ENCODE measurements around the gene ABHD12. TPM values are rescaled to one million over a fixed set of nuclear protein-coding genes. Genes with fewer than 3 reads are reported as not detected.

Gene ABHD12
- total RNA-seq, 1 experiment from 2014 or later = 40.6 TPM

- POLR2A ChIA-PET (ENCODE audit: low non-redundant PET) = no interaction called here
- intact Hi-C loops (cut with micrococcal nuclease; ENCODE audit: unreplicated experiment) = no loop called here
- CTCF ChIA-PET = no interaction called here
- Histone ChIP-seq H3K27me3 (replicated peaks; ENCODE audit: insufficient read depth, low read depth, low read length, poor library complexity) (no peaks in the 10 kb centered on the region), H3K4me1 (ENCODE audit: insufficient read depth, low read length, poor library complexity, severe bottlenecking) (no peaks in the 10 kb centered on the region), H3K4me3 (ENCODE audit: low read depth, low read length, poor library complexity, severe bottlenecking) (no peak overlapping the region), H3K27ac (ENCODE audit: low read depth, low read length, poor library complexity, severe bottlenecking) (no peak overlapping the region), H3K9me3 (ENCODE audit: low read depth, low read length, poor library complexity, severe bottlenecking) (no peaks in the 10 kb centered on the region), H3K36me3 (ENCODE audit: insufficient read depth, low read length, poor library complexity, severe bottlenecking) (no peaks in the 10 kb centered on the region)
- DNase-seq (ENCODE audit: low spot score) = no peak
- no TSS peak for BruUV-seq (replicated peaks)
- no peak for TF ChIP-seq EZH2 (IDR thresholded peaks at IDR 0.05; ENCODE audit: borderline replicate concordance, low read depth, low read length, poor library complexity, severe bottlenecking)
- no peak for TF ChIP-seq CTCF (conservative IDR thresholded peaks at IDR 0.05; ENCODE audit: low read depth, low read length)
Measured at GRCh38 chr20:25376886-25377285, 13.7 kb downstream of the ABHD12 start.

- Histone ChIP-seq H3K27me3 (replicated peaks; ENCODE audit: insufficient read depth, low read depth, low read length, poor library complexity) (no peaks in the 10 kb centered on the region), H3K9me3 (ENCODE audit: low read depth, low read length, poor library complexity, severe bottlenecking) (no peaks in the 10 kb centered on the region), H3K4me1 (ENCODE audit: insufficient read depth, low read length, poor library complexity, severe bottlenecking) (no peaks in the 10 kb centered on the region), H3K4me3 (ENCODE audit: low read depth, low read length, poor library complexity, severe bottlenecking) (no peak overlapping the region), H3K36me3 (ENCODE audit: insufficient read depth, low read length, poor library complexity, severe bottlenecking) (no peaks in the 10 kb centered on the region), H3K27ac (ENCODE audit: low read depth, low read length, poor library complexity, severe bottlenecking) (no peak overlapping the region)
- POLR2A ChIA-PET (ENCODE audit: low non-redundant PET) = no interaction called here
- no peak for DNase-seq (ENCODE audit: low spot score)
- intact Hi-C loops (cut with micrococcal nuclease; ENCODE audit: unreplicated experiment) = no loop called here
- CTCF ChIA-PET = no interaction called here
- TF ChIP-seq CTCF (conservative IDR thresholded peaks at IDR 0.05; ENCODE audit: low read depth, low read length) (no peak), EZH2 (IDR thresholded peaks at IDR 0.05; ENCODE audit: borderline replicate concordance, low read depth, low read length, poor library complexity, severe bottlenecking) (no peak)
- no TSS peak for BruUV-seq (replicated peaks)
Measured at GRCh38 chr20:25376236-25376635, 14.4 kb downstream of the ABHD12 start.

- no peaks in the 10 kb centered on the region for H3K27me3 ChIP-seq (replicated peaks; ENCODE audit: insufficient read depth, low read depth, low read length, poor library complexity)
- no peak overlapping the region for H3K27ac ChIP-seq (ENCODE audit: low read depth, low read length, poor library complexity, severe bottlenecking)
- intact Hi-C loops (cut with micrococcal nuclease; ENCODE audit: unreplicated experiment) = no loop called here
- TF ChIP-seq CTCF (conservative IDR thresholded peaks at IDR 0.05; ENCODE audit: low read depth, low read length) = no peak
- TF ChIP-seq EZH2 (IDR thresholded peaks at IDR 0.05; ENCODE audit: borderline replicate concordance, low read depth, low read length, poor library complexity, severe bottlenecking) = no peak
- no peaks in the 10 kb centered on the region for H3K9me3 ChIP-seq (ENCODE audit: low read depth, low read length, poor library complexity, severe bottlenecking)
- DNase-seq (ENCODE audit: low spot score) = no peak
- H3K4me1 ChIP-seq (ENCODE audit: insufficient read depth, low read length, poor library complexity, severe bottlenecking) = no peaks in the 10 kb centered on the region
- BruUV-seq (replicated peaks) = no TSS peak
- no peaks in the 10 kb centered on the region for H3K36me3 ChIP-seq (ENCODE audit: insufficient read depth, low read length, poor library complexity, severe bottlenecking)
- ChIA-PET POLR2A (ENCODE audit: low non-redundant PET) (no interaction called here), CTCF (no interaction called here)
- no peak overlapping the region for H3K4me3 ChIP-seq (ENCODE audit: low read depth, low read length, poor library complexity, severe bottlenecking)
Measured at GRCh38 chr20:25374842-25375241, 15.8 kb downstream of the ABHD12 start.

All from A673 (cell line).